Nephron progenitor cell (in vitro differentiated cells): ENCODE data around the gene KCNB1.

ENCODE experiments used
- DNase-seq: peaks from one replicate; pipeline ENCODE4 v3.0.0; 2021
- H3K27ac Mint-ChIP-seq: 2 replicates; pipeline ENCODE4 v1.8.0; 2021; ENCODE audit warnings: mild to moderate bottlenecking, moderate library complexity, mixed read lengths
- H3K27me3 Mint-ChIP-seq: 2 replicates; pipeline ENCODE4 v1.8.0; 2021; ENCODE audit warnings: mild to moderate bottlenecking, low read depth, mixed read lengths; ENCODE audit not compliant: poor library complexity
- H3K36me3 Mint-ChIP-seq: 2 replicates; pipeline ENCODE4 v1.8.0; 2021; ENCODE audit warnings: low read depth, mixed read lengths
- H3K4me1 Mint-ChIP-seq: 2 replicates; pipeline ENCODE4 v1.8.0; 2021; ENCODE audit warnings: mixed read lengths
- H3K4me3 Mint-ChIP-seq: 2 replicates; pipeline ENCODE4 v1.8.0; 2021; ENCODE audit warnings: mild to moderate bottlenecking, moderate library complexity, mixed read lengths
- H3K9me3 Mint-ChIP-seq: 2 replicates; pipeline ENCODE4 v1.8.0; 2021; ENCODE audit warnings: mild to moderate bottlenecking, moderate library complexity, mixed read lengths
- TF ChIP-seq, protein P1 (sequence below): fragments of 200-600 bp; sonication (generic); IDR thresholded peaks from 2 replicates; pipeline ENCODE4 v1.5.0; 2021; ENCODE audit warnings: antibody characterized with exemption

Gene KCNB1

GRCh38 chr20:49432550-49432949, 49.9 kb downstream of the KCNB1 start:
- H3K9me3 Mint-ChIP-seq, result no peaks in the 10 kb centered on the region
- TF ChIP-seq, protein P1, sequence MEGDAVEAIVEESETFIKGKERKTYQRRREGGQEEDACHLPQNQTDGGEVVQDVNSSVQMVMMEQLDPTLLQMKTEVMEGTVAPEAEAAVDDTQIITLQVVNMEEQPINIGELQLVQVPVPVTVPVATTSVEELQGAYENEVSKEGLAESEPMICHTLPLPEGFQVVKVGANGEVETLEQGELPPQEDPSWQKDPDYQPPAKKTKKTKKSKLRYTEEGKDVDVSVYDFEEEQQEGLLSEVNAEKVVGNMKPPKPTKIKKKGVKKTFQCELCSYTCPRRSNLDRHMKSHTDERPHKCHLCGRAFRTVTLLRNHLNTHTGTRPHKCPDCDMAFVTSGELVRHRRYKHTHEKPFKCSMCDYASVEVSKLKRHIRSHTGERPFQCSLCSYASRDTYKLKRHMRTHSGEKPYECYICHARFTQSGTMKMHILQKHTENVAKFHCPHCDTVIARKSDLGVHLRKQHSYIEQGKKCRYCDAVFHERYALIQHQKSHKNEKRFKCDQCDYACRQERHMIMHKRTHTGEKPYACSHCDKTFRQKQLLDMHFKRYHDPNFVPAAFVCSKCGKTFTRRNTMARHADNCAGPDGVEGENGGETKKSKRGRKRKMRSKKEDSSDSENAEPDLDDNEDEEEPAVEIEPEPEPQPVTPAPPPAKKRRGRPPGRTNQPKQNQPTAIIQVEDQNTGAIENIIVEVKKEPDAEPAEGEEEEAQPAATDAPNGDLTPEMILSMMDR, result no peak
- DNase-seq, result no peak
- no peaks in the 10 kb centered on the region for H3K36me3 Mint-ChIP-seq
- H3K27me3 Mint-ChIP-seq, result peaks cover 42% of the 10 kb centered on the region
- no peak overlapping the region for H3K27ac Mint-ChIP-seq
- H3K4me1 Mint-ChIP-seq, result no peaks in the 10 kb centered on the region
- H3K4me3 Mint-ChIP-seq, result no peak overlapping the region

DNA sequence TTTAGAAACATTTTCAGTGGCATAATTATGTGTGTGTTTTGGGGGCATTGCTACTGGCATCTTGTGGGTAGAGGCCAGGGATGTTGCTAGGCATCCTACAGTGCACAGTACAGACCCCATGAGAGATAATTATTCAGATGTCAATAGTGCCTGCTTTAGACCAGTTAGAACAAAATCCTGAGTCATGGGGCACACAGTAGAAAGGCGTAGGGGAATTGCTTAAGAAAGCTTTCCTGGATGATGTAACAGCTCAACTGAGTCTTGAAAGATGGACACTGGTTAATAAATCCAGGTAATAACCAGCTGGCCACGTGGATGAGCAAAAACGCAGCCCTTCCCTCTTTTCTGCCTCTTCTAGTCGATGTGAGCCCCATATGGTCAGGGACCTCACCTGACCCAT, 51.1 kb downstream of the KCNB1 start:
- no peaks in the 10 kb centered on the region for H3K9me3 Mint-ChIP-seq
- TF ChIP-seq, protein P1, result no peak
- no peak overlapping the region for H3K27ac Mint-ChIP-seq
- H3K4me3 Mint-ChIP-seq, result no peak overlapping the region
- H3K27me3 Mint-ChIP-seq, result peaks cover 40% of the 10 kb centered on the region
- no peak for DNase-seq
- H3K4me1 Mint-ChIP-seq, result no peaks in the 10 kb centered on the region
- H3K36me3 Mint-ChIP-seq, result no peaks in the 10 kb centered on the region

- no peak overlapping the region for H3K27ac Mint-ChIP-seq
- no peak for DNase-seq
Measured at GRCh38 chr20:49430320-49430719, 52.1 kb downstream of the KCNB1 start.

DNA sequence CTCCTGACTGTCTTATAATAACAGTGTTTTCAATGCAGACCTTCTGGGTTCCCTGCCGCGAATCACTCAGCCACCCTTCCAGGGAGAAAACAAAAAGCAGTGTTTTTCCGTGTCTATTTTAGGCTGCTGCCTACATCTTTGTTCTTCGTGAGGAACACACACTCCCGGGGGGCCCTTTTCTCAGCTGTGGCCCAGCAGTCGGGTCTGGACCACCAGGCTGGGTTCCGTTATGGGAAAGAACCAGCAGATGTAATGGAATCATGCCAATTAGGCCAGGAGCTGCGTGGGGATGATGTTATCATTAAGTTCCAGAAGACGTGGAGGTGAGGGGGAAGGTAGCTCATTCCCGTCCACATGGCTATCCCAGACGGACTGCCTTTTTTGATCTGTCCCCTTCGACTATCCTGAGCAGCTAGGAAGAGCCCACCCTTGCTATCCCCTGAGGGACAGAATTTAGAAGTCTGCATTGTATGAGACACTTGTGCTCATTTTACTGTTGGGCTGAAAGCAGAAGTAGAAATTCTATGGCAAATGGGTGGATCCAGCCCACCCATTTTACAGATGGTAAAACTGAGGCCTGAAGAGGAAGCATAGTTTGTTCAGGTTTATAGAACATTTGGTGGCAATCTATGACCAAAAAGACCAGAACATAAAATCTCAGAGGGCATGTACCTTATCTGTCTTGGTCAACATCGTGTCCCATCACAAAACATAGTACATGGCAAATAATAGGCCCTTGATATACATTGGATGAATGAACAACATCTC, 54.5 kb downstream of the KCNB1 start:
- TF ChIP-seq, protein P1, result no peak
- Mint-ChIP-seq H3K27me3 (peaks cover 30% of the 10 kb centered on the region), H3K4me1 (no peaks in the 10 kb centered on the region), H3K27ac (no peak overlapping the region), H3K36me3 (no peaks in the 10 kb centered on the region), H3K4me3 (no peak overlapping the region), H3K9me3 (peaks cover under 1% of the 10 kb centered on the region)
- no peak for DNase-seq

More at GRCh38 chr20:49430320-49430719, 52.1 kb downstream of the KCNB1 start:
- no peak overlapping the region for H3K4me3 Mint-ChIP-seq
- TF ChIP-seq, protein P1, result no peak
- H3K4me1 Mint-ChIP-seq, result no peaks in the 10 kb centered on the region
- H3K36me3 Mint-ChIP-seq, result no peaks in the 10 kb centered on the region
- H3K27me3 Mint-ChIP-seq, result peaks cover 40% of the 10 kb centered on the region
- H3K9me3 Mint-ChIP-seq, result no peaks in the 10 kb centered on the region

GRCh38 chr20:49426873-49427272, 55.6 kb downstream of the KCNB1 start:
- peaks cover 4% of the 10 kb centered on the region for H3K9me3 Mint-ChIP-seq
- DNase-seq, result no peak
- H3K4me1 Mint-ChIP-seq, result no peaks in the 10 kb centered on the region
- H3K27ac Mint-ChIP-seq, result no peak overlapping the region
- no peaks in the 10 kb centered on the region for H3K36me3 Mint-ChIP-seq
- no peak overlapping the region for H3K4me3 Mint-ChIP-seq
- TF ChIP-seq, protein P1, result no peak
- H3K27me3 Mint-ChIP-seq, result peaks cover 30% of the 10 kb centered on the region

- DNase-seq, result no peak
- Mint-ChIP-seq H3K9me3 (peaks cover 4% of the 10 kb centered on the region), H3K4me1 (no peaks in the 10 kb centered on the region), H3K27ac (no peak overlapping the region), H3K36me3 (no peaks in the 10 kb centered on the region), H3K4me3 (no peak overlapping the region), H3K27me3 (peaks cover 27% of the 10 kb centered on the region)
- TF ChIP-seq, protein P1, result no peak
Measured at GRCh38 chr20:49426395-49426794, 56.1 kb downstream of the KCNB1 start.
